ENCODE results near the gene NID1.
A peak's percentile ranks its signal among the peaks of the same experiment; 100 is the strongest.

The NID1 gene

DNA sequence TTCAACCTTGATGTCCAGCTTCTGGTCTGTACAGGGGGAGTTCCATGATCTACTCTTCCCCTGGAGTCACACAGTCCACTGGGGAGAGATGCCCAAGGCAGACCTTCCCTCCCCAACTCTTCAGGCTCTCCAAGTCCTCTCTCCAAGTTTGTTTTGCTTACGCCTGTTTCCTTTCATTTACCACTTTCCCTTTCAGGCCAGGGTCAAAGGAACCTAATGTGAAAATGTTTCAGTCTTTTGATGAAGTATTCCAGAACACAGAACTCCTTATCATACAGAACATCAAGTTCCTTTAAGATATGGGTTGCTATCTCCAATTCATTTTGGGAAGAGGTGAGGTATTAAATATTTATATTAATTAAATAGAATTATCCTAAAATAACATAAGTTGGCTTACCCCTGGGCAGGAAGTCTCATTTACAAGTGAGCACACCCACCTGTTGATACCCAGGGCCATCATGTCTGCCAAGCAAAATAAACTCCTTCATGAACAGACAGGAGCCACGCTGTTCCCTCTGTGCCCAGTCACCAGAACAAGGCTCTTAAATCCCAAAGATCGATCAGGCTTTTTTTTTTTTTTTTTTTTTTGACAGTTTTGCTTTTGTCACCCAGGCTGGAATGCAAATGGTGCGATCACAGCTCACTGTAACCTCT is 116.0 kb downstream of the NID1 start:
- TF ChIP-seq EGR1 (IDR thresholded peaks at IDR 0.05) (no peak), RAD21 (IDR thresholded peaks at IDR 0.05; ENCODE audit: low read depth) (no peak), CEBPB (IDR thresholded peaks at IDR 0.05) (no peak), CREB1 (IDR thresholded peaks at IDR 0.05; ENCODE audit: low read depth) (no peak), TEAD4 (IDR thresholded peaks at IDR 0.05) (no peak), FOXM1 (IDR thresholded peaks at IDR 0.05; ENCODE audit: borderline replicate concordance, low read depth) (no peak), TAF1 (IDR thresholded peaks at IDR 0.05; ENCODE audit: low read depth) (no peak), EP300 (IDR thresholded peaks at IDR 0.05; ENCODE audit: borderline replicate concordance) (no peak), NFIC (IDR thresholded peaks at IDR 0.05) (no peak), TCF12 (IDR thresholded peaks at IDR 0.05; ENCODE audit: low read depth) (no peak), ZBTB7A (IDR thresholded peaks at IDR 0.05; ENCODE audit: low read depth) (no peak), YY1 (IDR thresholded peaks at IDR 0.05; ENCODE audit: low read depth) (no peak)
- TF ChIP-seq, protein P1, sequence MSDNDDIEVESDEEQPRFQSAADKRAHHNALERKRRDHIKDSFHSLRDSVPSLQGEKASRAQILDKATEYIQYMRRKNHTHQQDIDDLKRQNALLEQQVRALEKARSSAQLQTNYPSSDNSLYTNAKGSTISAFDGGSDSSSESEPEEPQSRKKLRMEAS (IDR thresholded peaks at IDR 0.05): no peak
- TF ChIP-seq, protein P2, sequence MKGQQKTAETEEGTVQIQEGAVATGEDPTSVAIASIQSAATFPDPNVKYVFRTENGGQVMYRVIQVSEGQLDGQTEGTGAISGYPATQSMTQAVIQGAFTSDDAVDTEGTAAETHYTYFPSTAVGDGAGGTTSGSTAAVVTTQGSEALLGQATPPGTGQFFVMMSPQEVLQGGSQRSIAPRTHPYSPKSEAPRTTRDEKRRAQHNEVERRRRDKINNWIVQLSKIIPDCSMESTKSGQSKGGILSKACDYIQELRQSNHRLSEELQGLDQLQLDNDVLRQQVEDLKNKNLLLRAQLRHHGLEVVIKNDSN (IDR thresholded peaks at IDR 0.05): no peak
- TF ChIP-seq, protein P3, sequence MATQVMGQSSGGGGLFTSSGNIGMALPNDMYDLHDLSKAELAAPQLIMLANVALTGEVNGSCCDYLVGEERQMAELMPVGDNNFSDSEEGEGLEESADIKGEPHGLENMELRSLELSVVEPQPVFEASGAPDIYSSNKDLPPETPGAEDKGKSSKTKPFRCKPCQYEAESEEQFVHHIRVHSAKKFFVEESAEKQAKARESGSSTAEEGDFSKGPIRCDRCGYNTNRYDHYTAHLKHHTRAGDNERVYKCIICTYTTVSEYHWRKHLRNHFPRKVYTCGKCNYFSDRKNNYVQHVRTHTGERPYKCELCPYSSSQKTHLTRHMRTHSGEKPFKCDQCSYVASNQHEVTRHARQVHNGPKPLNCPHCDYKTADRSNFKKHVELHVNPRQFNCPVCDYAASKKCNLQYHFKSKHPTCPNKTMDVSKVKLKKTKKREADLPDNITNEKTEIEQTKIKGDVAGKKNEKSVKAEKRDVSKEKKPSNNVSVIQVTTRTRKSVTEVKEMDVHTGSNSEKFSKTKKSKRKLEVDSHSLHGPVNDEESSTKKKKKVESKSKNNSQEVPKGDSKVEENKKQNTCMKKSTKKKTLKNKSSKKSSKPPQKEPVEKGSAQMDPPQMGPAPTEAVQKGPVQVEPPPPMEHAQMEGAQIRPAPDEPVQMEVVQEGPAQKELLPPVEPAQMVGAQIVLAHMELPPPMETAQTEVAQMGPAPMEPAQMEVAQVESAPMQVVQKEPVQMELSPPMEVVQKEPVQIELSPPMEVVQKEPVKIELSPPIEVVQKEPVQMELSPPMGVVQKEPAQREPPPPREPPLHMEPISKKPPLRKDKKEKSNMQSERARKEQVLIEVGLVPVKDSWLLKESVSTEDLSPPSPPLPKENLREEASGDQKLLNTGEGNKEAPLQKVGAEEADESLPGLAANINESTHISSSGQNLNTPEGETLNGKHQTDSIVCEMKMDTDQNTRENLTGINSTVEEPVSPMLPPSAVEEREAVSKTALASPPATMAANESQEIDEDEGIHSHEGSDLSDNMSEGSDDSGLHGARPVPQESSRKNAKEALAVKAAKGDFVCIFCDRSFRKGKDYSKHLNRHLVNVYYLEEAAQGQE (IDR thresholded peaks at IDR 0.05; ENCODE audit: low read depth): no peak

DNA sequence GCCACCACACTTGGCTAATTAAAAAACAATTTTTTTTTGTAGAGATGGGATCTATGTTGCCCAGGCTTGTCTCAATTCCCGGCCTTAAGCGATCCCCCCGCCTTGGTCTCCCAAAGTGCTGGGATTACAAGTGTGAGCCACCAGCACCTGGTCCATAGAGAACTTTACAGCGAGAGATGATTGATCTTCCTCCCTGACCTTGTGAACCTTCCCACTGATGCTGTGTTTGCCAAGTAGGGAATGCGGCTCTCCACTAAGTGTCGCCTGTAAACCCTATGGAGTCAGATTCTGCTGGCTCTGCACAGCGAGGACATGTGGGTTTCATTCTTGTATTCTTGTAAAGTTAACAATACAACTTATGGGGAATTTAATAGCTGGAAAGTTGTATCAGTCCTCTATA is 116.9 kb downstream of the NID1 start:
- TF ChIP-seq, protein P3 (IDR thresholded peaks at IDR 0.05; ENCODE audit: low read depth): no peak
- TF ChIP-seq YY1 (IDR thresholded peaks at IDR 0.05; ENCODE audit: low read depth) (no peak), TCF12 (IDR thresholded peaks at IDR 0.05; ENCODE audit: low read depth) (no peak)

DNA sequence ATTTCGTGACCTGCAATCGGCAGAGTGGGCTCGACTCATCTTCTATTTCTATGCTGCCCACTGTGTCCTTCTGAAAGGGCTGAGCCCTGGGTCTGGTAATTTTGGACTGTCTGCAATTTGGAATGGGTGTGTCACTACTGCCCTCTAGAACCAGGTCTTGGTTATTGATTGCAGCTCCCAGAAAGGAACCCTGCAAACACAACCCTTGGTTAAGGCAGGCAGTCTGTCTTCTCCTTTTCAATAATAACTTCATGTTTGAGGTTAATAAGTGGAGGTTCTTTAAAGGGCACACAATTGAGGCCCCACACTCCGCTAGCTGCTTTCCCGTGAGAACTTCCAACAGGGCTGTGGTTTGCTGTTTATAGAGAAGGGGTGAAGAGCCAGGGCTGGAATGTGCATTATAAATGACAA is 118.3 kb downstream of the NID1 start:
- TF ChIP-seq TAF1 (IDR thresholded peaks at IDR 0.05; ENCODE audit: low read depth) (no peak), TCF12 (IDR thresholded peaks at IDR 0.05; ENCODE audit: low read depth) (no peak), RAD21 (IDR thresholded peaks at IDR 0.05; ENCODE audit: low read depth) (peak; percentile 54; the same call in 1 of the 2 replicates)

DNA sequence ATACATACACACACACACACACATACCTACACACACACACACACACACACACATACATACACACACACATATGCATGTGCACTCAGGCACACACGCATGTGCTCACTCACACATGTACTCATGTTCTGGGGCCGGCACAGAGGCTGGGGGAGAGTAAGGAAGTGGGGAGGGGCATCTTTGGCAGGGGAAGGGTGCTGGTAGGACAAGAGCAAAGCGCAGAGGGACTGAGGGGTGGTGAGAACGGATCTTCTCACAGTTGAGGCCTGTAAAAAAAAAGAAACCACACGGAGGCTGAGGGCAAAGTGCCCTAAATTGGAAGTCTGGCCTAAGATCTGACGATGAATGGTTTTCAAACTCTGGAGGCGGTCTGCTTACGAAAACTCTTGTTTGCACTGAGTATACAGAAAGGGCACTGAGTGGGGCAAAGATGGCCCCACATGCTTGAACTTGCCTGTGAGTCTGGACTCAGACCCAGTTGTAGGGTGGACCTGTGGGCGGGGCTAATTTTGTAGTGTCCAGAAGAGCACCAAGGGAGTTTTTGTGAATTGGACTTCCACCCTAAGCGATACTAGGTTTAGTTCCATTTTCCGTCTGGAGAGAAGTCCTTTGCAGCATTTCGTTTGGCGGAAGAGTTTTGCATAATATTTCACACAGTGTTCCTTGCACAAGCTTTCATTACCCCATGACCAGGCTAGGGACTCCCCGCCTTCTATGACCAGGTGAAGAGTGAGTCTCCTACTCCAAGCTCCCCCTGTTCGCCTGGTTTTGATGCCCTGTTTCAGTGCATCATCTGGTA is 118.9 kb downstream of the NID1 start:
- no peak for TF ChIP-seq TEAD4 (IDR thresholded peaks at IDR 0.05)
- no peak for TF ChIP-seq CREB1 (IDR thresholded peaks at IDR 0.05; ENCODE audit: low read depth)
- no peak for TF ChIP-seq TCF12 (IDR thresholded peaks at IDR 0.05; ENCODE audit: low read depth)
- no peak for TF ChIP-seq CEBPB (IDR thresholded peaks at IDR 0.05)
- TF ChIP-seq, protein P2 (IDR thresholded peaks at IDR 0.05): no peak
- no peak for TF ChIP-seq EGR1 (IDR thresholded peaks at IDR 0.05)
- no peak for TF ChIP-seq YY1 (IDR thresholded peaks at IDR 0.05; ENCODE audit: low read depth)
- TF ChIP-seq, protein P3 (IDR thresholded peaks at IDR 0.05; ENCODE audit: low read depth): no peak
- no peak for TF ChIP-seq TAF1 (IDR thresholded peaks at IDR 0.05; ENCODE audit: low read depth)
- TF ChIP-seq EP300 (IDR thresholded peaks at IDR 0.05; ENCODE audit: borderline replicate concordance): no peak
- no peak for TF ChIP-seq NFIC (IDR thresholded peaks at IDR 0.05)
- TF ChIP-seq FOXM1 (IDR thresholded peaks at IDR 0.05; ENCODE audit: borderline replicate concordance, low read depth): no peak
- TF ChIP-seq, protein P1 (IDR thresholded peaks at IDR 0.05): no peak
- no peak for TF ChIP-seq ZBTB7A (IDR thresholded peaks at IDR 0.05; ENCODE audit: low read depth)
